ENCODE results near the gene TSPAN9. TPM values are rescaled to one million over a fixed set of nuclear protein-coding genes. Genes with fewer than 3 reads are reported as not detected.

Gene TSPAN9
- total RNA-seq, 1 experiment from 2014 or later: 13.2 TPM

- no peak overlapping the region for H3K4me3 ChIP-seq (replicated peaks in 1 of 2; ENCODE audit: low read depth in 1 of 2, low read length in 2 of 2)
- ChIA-PET RAD21 (ENCODE audit: low non-redundant PET in 1 of 2, low total read pairs in 2 of 2, uncharacterized antibody in 2 of 2, unreplicated experiment in 2 of 2) (no interaction called here), CTCF (no interaction called here), POLR2A (no interaction called here)
- no peaks in the 10 kb centered on the region for H3K36me3 ChIP-seq (ENCODE audit: control insufficient read depth in 1 of 2, insufficient read depth in 2 of 2, low read length in 2 of 2)
- no peak overlapping the region for H3K9ac ChIP-seq (ENCODE audit: low read length)
- intact Hi-C loops (cut with micrococcal nuclease): no loop called here
- H2AFZ ChIP-seq (ENCODE audit: low read depth, low read length, poor library complexity, severe bottlenecking): no peak overlapping the region
- H3K79me2 ChIP-seq (ENCODE audit: insufficient read depth, low read length): no peaks in the 10 kb centered on the region
- H3K4me2 ChIP-seq (ENCODE audit: low read length): no peak overlapping the region
- DNase-seq (ENCODE audit: low read depth, low spot score): no peak
- H4K20me1 ChIP-seq (ENCODE audit: insufficient read depth): no peaks in the 10 kb centered on the region
- no TSS peak for BruUV-seq (replicated peaks)
- no peak for ATAC-seq
- TF ChIP-seq SP1 (IDR thresholded peaks at IDR 0.05; ENCODE audit: low read depth): no peak
- no peak for TF ChIP-seq CEBPB (IDR thresholded peaks at IDR 0.05; ENCODE audit: low read depth)
- no peak for TF ChIP-seq SIN3A (IDR thresholded peaks at IDR 0.05; ENCODE audit: low read depth)
- TF ChIP-seq YY1 (IDR thresholded peaks at IDR 0.05; ENCODE audit: extremely low read depth, insufficient replicate concordance, low read depth, low read length): no peak
- TF ChIP-seq MAX (IDR thresholded peaks at IDR 0.05): no peak
- TF ChIP-seq ZNF274 (IDR thresholded peaks at IDR 0.05; ENCODE audit: low read depth, low read length): no peak
- TF ChIP-seq POLR2AphosphoS5 (IDR thresholded peaks at IDR 0.05; ENCODE audit: low read depth, low read length): no peak
- TF ChIP-seq ATF3 (IDR thresholded peaks at IDR 0.05): no peak
- no peak for TF ChIP-seq SRF (IDR thresholded peaks at IDR 0.05; ENCODE audit: low read depth)
- no peak for TF ChIP-seq ELF1 (IDR thresholded peaks at IDR 0.05; ENCODE audit: borderline replicate concordance, low read depth)
- TF ChIP-seq REST (IDR thresholded peaks at IDR 0.05; ENCODE audit: low read depth): no peak
- TF ChIP-seq ZBTB33 (IDR thresholded peaks at IDR 0.05; ENCODE audit: extremely low read depth, insufficient replicate concordance, low read length): no peak
- no peaks in the 10 kb centered on the region for H3K4me1 ChIP-seq (ENCODE audit: control insufficient read depth in 1 of 2, insufficient read depth in 2 of 2, low read length in 2 of 2)
- H3K9me2 ChIP-seq (ENCODE audit: insufficient read depth): no peaks in the 10 kb centered on the region
- H3K27me3 ChIP-seq (ENCODE audit: insufficient read depth, low read length): no peaks in the 10 kb centered on the region
- H3K27ac ChIP-seq (ENCODE audit: low read depth, low read length): no peak overlapping the region
- no peaks in the 10 kb centered on the region for H3K9me3 ChIP-seq (ENCODE audit: control insufficient read depth in 1 of 2, insufficient read depth in 1 of 2, low read depth in 1 of 2, low read length in 2 of 2)
These were observed 174.5 kb downstream of the TSPAN9 start for GRCh38 chr12:3251691-3252090.

All from HCT116 (cell line).